Measurements from ENCODE around the gene BTBD3.

BTBD3 gene

GRCh38 chr20:11958855-11959254, 41.2 kb downstream of the BTBD3 start:
- no peak overlapping the region for H3K4me3 ChIP-seq (ENCODE audit: low read length)
- peak; percentile 6 for DNase-seq (ENCODE audit: low read depth)
- TF ChIP-seq CTCF (conservative IDR thresholded peaks at IDR 0.05; ENCODE audit: low read length), result no peak

DNA sequence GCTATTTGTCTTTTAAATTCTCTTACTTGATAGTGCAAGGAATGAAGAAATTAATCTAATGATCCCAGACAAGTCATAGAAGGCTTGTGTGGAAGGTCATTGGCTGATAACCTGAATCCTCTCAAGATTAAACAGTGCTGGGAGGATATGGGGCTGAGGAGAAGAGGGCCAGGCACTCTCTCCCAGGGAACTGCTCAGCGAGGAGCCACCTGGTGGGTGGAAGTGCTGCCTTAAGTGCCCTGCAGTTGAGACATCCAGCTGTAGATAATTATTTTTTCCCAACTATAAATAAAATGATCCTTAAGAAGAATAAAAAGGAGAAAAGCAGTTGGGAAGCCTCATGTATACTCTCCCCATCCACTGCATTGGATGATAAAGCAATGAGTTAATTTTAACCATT, 47.9 kb downstream of the BTBD3 start:
- DNase-seq (ENCODE audit: low read depth), result peak; percentile 6
- TF ChIP-seq CTCF (conservative IDR thresholded peaks at IDR 0.05; ENCODE audit: low read length), result peak; percentile 40
- no peak overlapping the region for H3K4me3 ChIP-seq (ENCODE audit: low read length)

GRCh38 chr20:11966186-11966585, 48.5 kb downstream of the BTBD3 start:
- H3K4me3 ChIP-seq (ENCODE audit: low read length), result no peak overlapping the region
- DNase-seq (ENCODE audit: low read depth), result peak; percentile 50
- TF ChIP-seq CTCF (conservative IDR thresholded peaks at IDR 0.05; ENCODE audit: low read length), result no peak

GRCh38 chr20:11970243-11970836, 52.6 kb downstream of the BTBD3 start:
- no peak for TF ChIP-seq CTCF (conservative IDR thresholded peaks at IDR 0.05; ENCODE audit: low read length)
- DNase-seq (ENCODE audit: low read depth), result peak; percentile 13
- H3K4me3 ChIP-seq (ENCODE audit: low read length), result no peak overlapping the region

DNA sequence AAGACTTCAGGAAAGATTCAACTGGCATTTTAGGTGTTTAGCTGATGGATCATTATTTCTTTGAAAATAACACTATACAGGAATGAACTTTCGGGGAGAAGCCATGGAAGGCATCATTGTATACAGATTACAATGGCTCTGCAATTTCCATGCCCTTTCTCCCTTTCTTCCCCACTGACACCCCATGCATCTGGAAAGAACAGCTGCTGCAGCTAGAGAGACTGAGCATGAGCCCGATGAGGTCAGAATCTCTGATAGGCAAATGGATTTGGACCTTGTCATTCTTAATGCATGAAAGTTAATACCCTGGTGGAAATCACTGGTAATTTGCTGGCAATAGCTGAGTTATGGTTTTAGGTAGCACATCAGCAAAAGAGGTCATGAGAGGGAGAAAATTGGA, 54.8 kb downstream of the BTBD3 start:
- no peak for TF ChIP-seq CTCF (conservative IDR thresholded peaks at IDR 0.05; ENCODE audit: low read length)
- no peak for DNase-seq (ENCODE audit: low read depth)
- H3K4me3 ChIP-seq (ENCODE audit: low read length), result no peak overlapping the region

All from AG10803 (cell line).